DOHH2 (cell line): ENCODE results near the gene CXXC5.

Experiments used
- CTCF ChIP-seq: fragments of 200-600 bp; sonication (generic); IDR thresholded peaks from one replicate; pipeline ENCODE4 v1.5.1; 2014; ENCODE audit warnings: antibody characterized with exemption, mild to moderate bottlenecking, low read depth, low read length; ENCODE audit not compliant: poor library complexity, severe bottlenecking
- EZH2phosphoT487 ChIP-seq: fragments of 200-600 bp; sonication (generic); IDR thresholded peaks from 2 replicates; pipeline ENCODE4 v1.6.1; 2017; ENCODE audit warnings: borderline replicate concordance, mild to moderate bottlenecking, antibody characterized with exemption, low read length, moderate library complexity, mixed read lengths

- no peak for TF ChIP-seq CTCF
- no peak for TF ChIP-seq EZH2phosphoT487
Measured at GRCh38 chr5:139644001-139644456, 4.1 kb upstream of the CXXC5 start.
